Endothelial cell of umbilical vein (primary cell): ENCODE measurements around the gene LMTK3. TPM values are rescaled to one million over a fixed set of nuclear protein-coding genes. Genes with fewer than 3 reads are reported as not detected.

Experiments used
- BruUV-seq: library from RNA; stranded (reverse); fragments of 400-500 nt; replicated peaks from 2 replicates; lab custom pipeline; 2021; lab: Mats Ljungman, UMichigan
- CTCF ChIA-PET: fragments of 300-600, 350-600 bp; sonication (Branson Sonifier 250); formaldehyde crosslinking; loops from one replicate; lab custom pipeline; 2021; ENCODE audit warnings: antibody characterized with exemption, inconsistent platforms; lab: Charles Lee
- POLR2A ChIA-PET: fragments of 300-600, 350-600 bp; sonication (Branson Sonifier 250); formaldehyde crosslinking; loops from one replicate; lab custom pipeline; 2021; ENCODE audit warnings: antibody characterized with exemption, inconsistent platforms; lab: Charles Lee
- DNase-seq: peaks from one replicate; pipeline ENCODE4 v3.0.0-alpha.2; 2011; ENCODE audit warnings: low read depth, low spot score
- FAIRE-seq: peaks from 2 replicates; lab custom pipeline; 2011; peaks lifted over from hg19 to GRCh38; lab: Jason Lieb, UNC
- H2AFZ ChIP-seq: 2 replicates; pipeline ENCODE4 v1.6.0; 2012; ENCODE audit warnings: low read depth, low read length, control low read depth, inconsistent platforms
- H3K27ac ChIP-seq: 2 replicates; pipeline ENCODE4 v1.5.1; 2011; ENCODE audit warnings: low read depth, mild to moderate bottlenecking, control low read depth, low read length, moderate library complexity; ENCODE audit not compliant: insufficient read depth
- H3K27me3 ChIP-seq, 2 experiments: 2 replicates each; pipeline versions ENCODE4 v1.6.0 to v1.6.1; 2011; ENCODE audit warnings: low read length in 2 of 2, mixed read lengths in 1 of 2; ENCODE audit not compliant: control insufficient read depth in 2 of 2, insufficient read depth in 2 of 2
- H3K36me3 ChIP-seq, 2 experiments: 2 replicates in 1 of 2; 3 replicates in 1 of 2; pipeline ENCODE4 v1.5.1; 2011; ENCODE audit warnings: low read length in 2 of 2, mild to moderate bottlenecking in 1 of 2, moderate library complexity in 1 of 2; ENCODE audit not compliant: control insufficient read depth in 2 of 2, insufficient read depth in 2 of 2; ENCODE audit errors: extremely low read depth in 1 of 2
- H3K4me1 ChIP-seq: 3 replicates; pipeline ENCODE4 v1.5.1; 2011; ENCODE audit warnings: mild to moderate bottlenecking, low read length; ENCODE audit not compliant: control insufficient read depth, insufficient read depth; ENCODE audit errors: extremely low read depth
- H3K4me2 ChIP-seq: 2 replicates; pipeline ENCODE4 v1.6.1; 2011; ENCODE audit warnings: low read length, control low read depth, mixed read lengths; ENCODE audit not compliant: insufficient read depth
- H3K4me3 ChIP-seq, 3 experiments: fragments of 200-600 bp in 1 of 3; sonication (generic), shearing (Covaris generic) in 1 of 3; replicated peaks in 1 of 3; 2 replicates each; pipeline ENCODE4 v1.5.1; 2011 to 2016; ENCODE audit warnings: control low read depth in 3 of 3, low read length in 3 of 3, mild to moderate bottlenecking in 2 of 3, inconsistent platforms in 1 of 3, low read depth in 1 of 3, moderate library complexity in 1 of 3; ENCODE audit not compliant: insufficient read depth in 1 of 3
- H3K79me2 ChIP-seq: 2 replicates; pipeline ENCODE4 v1.6.0; 2012; ENCODE audit warnings: low read length, inconsistent platforms; ENCODE audit not compliant: control insufficient read depth, insufficient read depth
- H3K9ac ChIP-seq: replicated peaks from 2 replicates; pipeline ENCODE3; 2011; ENCODE audit warnings: low read length, control low read depth; ENCODE audit not compliant: insufficient read depth; ENCODE audit errors: extremely low read depth
- H3K9me1 ChIP-seq: replicated peaks from 3 replicates; pipeline ENCODE4 v1.6.0; 2011; ENCODE audit warnings: mild to moderate bottlenecking, low read length; ENCODE audit not compliant: control insufficient read depth, insufficient read depth; ENCODE audit errors: extremely low read depth
- H3K9me3 ChIP-seq: replicated peaks from 2 replicates; pipeline ENCODE4 v1.5.1; 2012; ENCODE audit warnings: low read length, inconsistent platforms; ENCODE audit not compliant: control insufficient read depth, insufficient read depth
- H4K20me1 ChIP-seq: replicated peaks from 2 replicates; pipeline ENCODE3; 2011; ENCODE audit warnings: mild to moderate bottlenecking, low read length; ENCODE audit not compliant: control insufficient read depth, insufficient read depth; ENCODE audit errors: extremely low read depth
- EZH2 ChIP-seq: IDR thresholded peaks from 2 replicates; pipeline ENCODE4 v1.6.1; 2012; ENCODE audit warnings: borderline replicate concordance, low read depth, mild to moderate bottlenecking, moderate library complexity, low read length, inconsistent platforms; ENCODE audit not compliant: severe bottlenecking
- FOS ChIP-seq: IDR thresholded peaks from 2 replicates; pipeline ENCODE4 v1.6.1; 2011; ENCODE audit warnings: mild to moderate bottlenecking, low read length, moderate library complexity, borderline replicate concordance; ENCODE audit not compliant: insufficient read depth
- GATA2 ChIP-seq: IDR thresholded peaks from 2 replicates; pipeline ENCODE4 v1.7.0; 2011; ENCODE audit warnings: low read depth, mild to moderate bottlenecking, moderate library complexity, mixed read lengths, low read length; ENCODE audit not compliant: insufficient read length, insufficient read depth
- JUN ChIP-seq: IDR thresholded peaks from 2 replicates; pipeline ENCODE4 v1.6.1; 2011; ENCODE audit warnings: borderline replicate concordance, low read depth; ENCODE audit not compliant: insufficient read length, insufficient read depth
- MYC ChIP-seq: IDR thresholded peaks from one replicate; pipeline ENCODE4 v1.6.1; 2011; ENCODE audit warnings: mild to moderate bottlenecking, low read depth, low read length
- POLR2A ChIP-seq: IDR thresholded peaks from 2 replicates; pipeline ENCODE4 v1.6.1; 2012; ENCODE audit warnings: low read depth, mild to moderate bottlenecking, control low read depth, low read length
- POLR2AphosphoS5 ChIP-seq: IDR thresholded peaks from 2 replicates; pipeline ENCODE4 v1.6.1; 2012; ENCODE audit warnings: low read depth, mild to moderate bottlenecking, control low read depth, low read length, moderate library complexity; ENCODE audit not compliant: insufficient read depth
- dilution Hi-C: fragments of 300-500 bp; cut with MboI; formaldehyde crosslinking; loops from one replicate; pipeline ENCODE4 v1.15.0; 2019; ENCODE audit warnings: low sequenced_read_pairs; ENCODE audit not compliant: extremely low pct_ligation_motif_present
- intact Hi-C: fragments of 100-400 bp; cut with micrococcal nuclease; formaldehyde crosslinking; loops from one replicate; pipeline ENCODE4 v1.10.0; 2022
- polyA plus RNA-seq, 4 experiments: library from polyadenylated mRNA; depleted of rRNA in 3 of 4; stranded (reverse) in 3 of 4; unstranded in 1 of 4; fragments of >200 nt; gene quantifications; 2 replicates each; pipeline versions ENCODE4 v1.2.1 to v1.2.3, GENCODE V29; 2011 to 2012; ENCODE audit warnings: missing spikeins in 1 of 4
- total RNA-seq: library from RNA; stranded (reverse); gene quantifications from 2 replicates; pipeline ENCODE4 v1.2.3, GENCODE V29; 2021
- TF ChIP-seq, protein P1 (sequence below), 2 donors: IDR thresholded peaks; 1 replicate in 1 of 2; 2 replicates in 1 of 2; pipeline ENCODE4 v1.5.1; 2011; ENCODE audit warnings: low read length in 2 of 2, mild to moderate bottlenecking in 2 of 2, moderate library complexity in 2 of 2, control low read depth in 1 of 2, inconsistent platforms in 1 of 2, low read depth in 1 of 2; ENCODE audit not compliant: insufficient read depth in 1 of 2; ENCODE audit errors: extremely low read depth in 1 of 2
- TF ChIP-seq, protein P2 (sequence below): IDR thresholded peaks from 2 replicates; pipeline ENCODE4 v1.6.1; 2011; ENCODE audit not compliant: insufficient read depth, insufficient read length

LMTK3 gene
- total and polyA plus RNA-seq, 2 donors (not counting 3 experiments of a cell fraction or from before 2014, with no cell fraction given), result 0.11 to 0.14 TPM

DNA sequence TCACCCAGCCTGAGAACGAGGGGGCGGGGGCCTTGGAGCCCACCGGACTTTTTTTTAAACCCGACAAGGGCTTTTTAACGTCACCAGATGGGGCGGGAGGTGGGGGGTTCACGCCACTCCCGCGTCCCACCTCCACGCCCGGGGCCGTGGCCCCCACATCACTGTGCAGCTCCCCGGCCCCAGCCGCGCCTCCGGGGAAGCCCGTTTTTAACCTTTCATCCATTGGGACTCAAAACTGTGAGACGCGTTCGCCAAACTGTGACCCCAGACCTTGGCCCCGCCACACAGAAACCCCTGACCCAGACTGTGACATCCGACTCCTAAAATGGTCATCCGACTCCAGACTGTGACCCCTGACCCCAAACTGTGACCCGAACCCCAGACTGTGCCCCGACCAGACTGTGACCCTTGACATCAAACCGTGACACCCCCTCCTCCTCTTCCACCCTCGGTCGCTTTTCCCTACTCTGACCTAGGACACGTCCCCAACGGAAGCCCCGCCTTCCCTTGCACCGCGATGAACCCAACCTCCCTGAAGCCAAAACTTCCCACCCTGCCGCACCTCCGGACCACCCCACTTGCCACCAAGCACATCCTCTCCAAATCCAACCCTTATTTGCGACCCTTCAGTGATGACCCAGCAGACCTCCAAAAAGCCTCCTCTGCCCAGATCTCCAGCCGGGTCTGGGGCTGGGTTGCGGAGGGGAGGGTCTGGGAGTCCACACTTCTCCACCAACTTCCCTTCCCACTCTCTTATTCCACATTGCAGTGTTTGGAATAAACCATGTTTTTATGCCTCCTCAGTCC lies 67.3 kb downstream of the LMTK3 start:
- no TSS peak for BruUV-seq
- Histone ChIP-seq H3K4me2 (peak overlapping the region; percentile 57), H3K27ac (no peak overlapping the region), H3K9me1 (no peaks in the 10 kb centered on the region), H2AFZ (peak overlapping the region; percentile 33), H3K9ac (no peak overlapping the region), H3K27me3 (peaks cover 7 to 19% of the 10 kb centered on the region in 2 experiments), H3K79me2 (peaks cover 10% of the 10 kb centered on the region), H3K9me3 (no peaks in the 10 kb centered on the region), H4K20me1 (no peaks in the 10 kb centered on the region), H3K4me1 (peaks cover 17% of the 10 kb centered on the region), H3K36me3 (peaks cover 0 to 8% of the 10 kb centered on the region in 2 experiments), H3K4me3 (peak overlapping the region; percentile 6 to 86 (median 17))
- CTCF ChIA-PET, result interaction anchor here (0.7 to 2.4 kb wide), 14 partner anchors 30 to 145 kb away, joined by 3 to 52 read pairs (median 5); partner anchors contain the start of genes KDELR1, SYNGR4 and TMEM143
- dilution Hi-C loops (no loop called here), intact Hi-C loops (loop anchor here (2.0 kb wide), 2 partner anchors 24 to 46 kb away; partner anchors contain the start of gene CYTH2)
- FAIRE-seq, result peak; percentile 31
- DNase-seq, result no peak
- TF ChIP-seq JUN (no peak), GATA2 (no peak), EZH2 (no peak), FOS (no peak), MYC (no peak), POLR2AphosphoS5 (no peak), POLR2A (no peak)
- TF ChIP-seq, protein P1, sequence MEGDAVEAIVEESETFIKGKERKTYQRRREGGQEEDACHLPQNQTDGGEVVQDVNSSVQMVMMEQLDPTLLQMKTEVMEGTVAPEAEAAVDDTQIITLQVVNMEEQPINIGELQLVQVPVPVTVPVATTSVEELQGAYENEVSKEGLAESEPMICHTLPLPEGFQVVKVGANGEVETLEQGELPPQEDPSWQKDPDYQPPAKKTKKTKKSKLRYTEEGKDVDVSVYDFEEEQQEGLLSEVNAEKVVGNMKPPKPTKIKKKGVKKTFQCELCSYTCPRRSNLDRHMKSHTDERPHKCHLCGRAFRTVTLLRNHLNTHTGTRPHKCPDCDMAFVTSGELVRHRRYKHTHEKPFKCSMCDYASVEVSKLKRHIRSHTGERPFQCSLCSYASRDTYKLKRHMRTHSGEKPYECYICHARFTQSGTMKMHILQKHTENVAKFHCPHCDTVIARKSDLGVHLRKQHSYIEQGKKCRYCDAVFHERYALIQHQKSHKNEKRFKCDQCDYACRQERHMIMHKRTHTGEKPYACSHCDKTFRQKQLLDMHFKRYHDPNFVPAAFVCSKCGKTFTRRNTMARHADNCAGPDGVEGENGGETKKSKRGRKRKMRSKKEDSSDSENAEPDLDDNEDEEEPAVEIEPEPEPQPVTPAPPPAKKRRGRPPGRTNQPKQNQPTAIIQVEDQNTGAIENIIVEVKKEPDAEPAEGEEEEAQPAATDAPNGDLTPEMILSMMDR (IDR thresholded peaks at IDR 0.05; ENCODE audit: extremely low read depth in 1 of 2, insufficient read depth in 1 of 2, low read depth in 1 of 2, low read length in 2 of 2), result no peak
- TF ChIP-seq, protein P2, sequence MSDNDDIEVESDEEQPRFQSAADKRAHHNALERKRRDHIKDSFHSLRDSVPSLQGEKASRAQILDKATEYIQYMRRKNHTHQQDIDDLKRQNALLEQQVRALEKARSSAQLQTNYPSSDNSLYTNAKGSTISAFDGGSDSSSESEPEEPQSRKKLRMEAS, result no peak
- POLR2A ChIA-PET, result interaction anchor here (1.0 kb wide), 1 partner anchor 25 kb away, joined by 3 read pairs; no protein-coding TSS in a partner anchor
